Measurements from ENCODE around the gene RFX7.

- no peak for TF ChIP-seq SIN3A (IDR thresholded peaks at IDR 0.05; ENCODE audit: borderline replicate concordance, insufficient read depth, low read length)
- TF ChIP-seq POLR2AphosphoS5 (IDR thresholded peaks at IDR 0.05; ENCODE audit: low read depth, low read length): no peak
- no peak for TF ChIP-seq REST (IDR thresholded peaks at IDR 0.05; ENCODE audit: insufficient read depth in 1 of 2, low read depth in 2 of 2, low read length in 2 of 2)
Measured at GRCh38 chr15:56291741-56292140, 48.1 kb upstream of the RFX7 start.
